ENCODE results near the gene C1QL3.

The C1QL3 gene

GRCh38 chr10:16493884-16494536 lies 27.7 kb downstream of the C1QL3 start:
- DNase-seq = no peak

DNA sequence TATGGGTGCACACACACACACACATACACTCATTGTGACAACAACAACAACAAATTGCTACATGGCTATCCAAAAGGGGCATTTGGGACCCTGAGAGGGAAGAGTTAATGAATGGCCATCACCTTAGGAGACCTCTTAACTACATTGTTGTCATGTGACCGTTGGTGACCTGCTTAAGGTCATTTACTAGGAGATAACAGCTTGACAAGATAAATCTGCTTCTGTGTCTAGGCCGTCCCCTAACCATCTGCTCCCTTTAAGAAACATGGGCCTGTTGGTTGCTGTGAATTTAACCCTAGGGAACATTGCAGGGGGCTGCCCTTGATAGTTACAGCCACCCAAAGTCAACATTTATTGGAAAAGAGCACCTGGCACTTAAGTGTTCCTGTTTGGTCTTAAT lies 29.7 kb downstream of the C1QL3 start:
- no peak for DNase-seq

DNA sequence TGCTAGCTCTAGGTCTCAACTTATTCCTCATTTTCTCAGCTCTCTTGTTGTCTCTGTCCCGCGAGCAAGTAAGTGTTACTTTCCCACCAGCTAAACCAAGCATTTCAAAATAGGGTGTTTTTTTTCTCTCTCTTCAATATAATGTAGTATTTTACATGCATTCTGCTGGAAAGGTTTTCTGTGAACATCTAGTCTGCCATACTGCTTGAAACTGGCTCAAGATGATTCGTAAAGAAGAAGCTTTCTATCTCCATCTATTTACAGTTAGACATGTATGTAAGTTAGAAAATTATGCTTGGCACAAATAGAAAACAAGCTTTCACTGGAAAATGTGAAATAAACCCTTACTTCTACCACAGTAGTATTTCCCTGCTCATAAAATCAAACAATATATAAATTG lies 31.2 kb downstream of the C1QL3 start:
- no peak for DNase-seq

DNA sequence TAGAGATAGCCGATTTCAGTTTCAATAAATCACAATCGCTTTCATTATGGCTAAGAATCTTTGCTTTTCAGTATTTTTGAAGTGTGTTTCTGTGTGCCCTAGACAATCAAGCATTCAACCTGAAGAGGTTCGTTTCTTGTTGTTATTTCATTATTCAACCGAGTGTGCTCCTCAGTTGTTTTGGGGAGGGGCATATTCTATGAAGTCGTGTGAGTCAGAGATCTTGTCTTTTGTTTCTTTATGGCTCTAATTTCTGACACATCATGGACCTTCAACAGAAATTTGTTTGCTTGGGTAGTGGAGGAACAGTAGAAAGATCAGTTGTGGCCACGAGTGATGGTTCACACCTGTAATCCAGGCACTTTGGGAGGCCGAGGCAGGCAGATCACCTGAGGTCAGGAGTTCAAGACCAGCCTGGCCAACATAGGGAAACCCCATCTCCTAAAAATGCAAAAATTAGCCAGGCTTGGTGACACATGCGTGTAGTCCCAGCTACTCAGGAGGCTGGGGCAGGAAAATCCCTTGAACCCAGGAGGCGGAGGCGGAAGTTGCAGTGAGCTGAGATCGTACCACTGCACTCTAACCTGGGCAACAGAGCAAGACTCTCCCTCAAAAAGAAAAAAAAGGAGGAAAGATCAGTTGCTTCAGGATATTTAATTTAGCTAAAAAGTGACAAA lies 38.3 kb downstream of the C1QL3 start:
- DNase-seq = no peak

GRCh38 chr10:16481052-16481728 lies 40.5 kb downstream of the C1QL3 start:
- no peak for DNase-seq

DNA sequence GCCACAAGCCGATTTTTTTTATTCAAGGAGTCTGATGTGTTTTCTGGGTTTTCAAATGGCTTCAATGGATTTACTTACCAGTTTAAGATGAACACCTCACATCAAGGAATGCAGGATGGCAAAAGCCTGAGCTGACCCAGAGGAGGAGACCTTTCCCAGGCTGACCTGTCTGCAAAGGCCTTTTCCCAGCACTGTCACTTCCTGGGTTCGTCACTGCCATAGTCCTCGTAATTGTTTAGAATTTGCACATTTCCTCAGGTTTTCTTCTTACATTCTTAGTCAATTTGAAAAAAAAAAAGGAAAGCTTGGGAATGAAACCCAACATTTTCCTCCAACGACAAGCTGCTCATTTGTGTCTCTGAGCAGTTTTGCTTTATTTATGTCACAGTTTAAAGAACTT lies 42.9 kb downstream of the C1QL3 start:
- DNase-seq = no peak

- no peak for DNase-seq
These were observed 43.9 kb downstream of the C1QL3 start for GRCh38 chr10:16477757-16478156.

DNA sequence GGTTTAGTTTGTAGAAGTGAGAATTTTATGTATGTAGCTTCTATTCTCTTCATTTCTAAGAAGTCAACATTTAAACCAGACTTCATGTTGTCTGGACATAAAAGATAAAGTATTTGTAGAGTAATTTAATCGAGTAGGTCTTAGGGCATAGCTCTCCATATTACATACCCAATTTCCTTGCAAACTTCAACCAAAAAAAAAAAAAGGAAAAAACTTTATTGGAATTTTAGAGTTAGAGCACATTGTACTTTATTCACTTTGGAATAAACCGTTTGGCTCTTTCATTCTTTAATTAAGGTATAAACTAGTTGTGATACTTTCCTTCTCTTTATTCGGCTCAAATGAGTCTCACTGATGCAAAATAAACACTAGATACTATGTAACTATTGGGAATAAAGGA lies 48.9 kb downstream of the C1QL3 start:
- no peak for DNase-seq

GRCh38 chr10:16470747-16471146 lies 50.9 kb downstream of the C1QL3 start:
- DNase-seq = no peak

- no peak for DNase-seq
These were observed 55.7 kb downstream of the C1QL3 start for GRCh38 chr10:16466001-16466400.

Data from amygdala (tissue), 56 donors.